GM06990 (cell line): ENCODE results near the gene MCL1.

Experiments used
- DNase-seq: peaks from one replicate; pipeline ENCODE4 v3.0.0-alpha.2; 2011; ENCODE audit not compliant: insufficient read length; ENCODE audit errors: extremely low read depth
- H3K27me3 ChIP-seq: replicated peaks from 2 replicates; pipeline ENCODE4 v1.6.0; 2011; ENCODE audit warnings: low read length; ENCODE audit not compliant: control insufficient read depth, insufficient read depth
- H3K36me3 ChIP-seq: 2 replicates; pipeline ENCODE4 v1.5.1; 2011; ENCODE audit warnings: low read length; ENCODE audit not compliant: control insufficient read depth, insufficient read depth
- H3K4me3 ChIP-seq: replicated peaks from 2 replicates; pipeline ENCODE4 v1.5.1; 2011; ENCODE audit warnings: low read depth, mild to moderate bottlenecking, control low read depth, low read length
- TF ChIP-seq, protein P1 (sequence below): IDR thresholded peaks from 2 replicates; pipeline ENCODE4 v1.5.1; 2011; ENCODE audit warnings: low read length, control low read depth, mild to moderate bottlenecking, inconsistent platforms; ENCODE audit not compliant: insufficient read depth, poor library complexity, severe bottlenecking

MCL1 gene

DNA sequence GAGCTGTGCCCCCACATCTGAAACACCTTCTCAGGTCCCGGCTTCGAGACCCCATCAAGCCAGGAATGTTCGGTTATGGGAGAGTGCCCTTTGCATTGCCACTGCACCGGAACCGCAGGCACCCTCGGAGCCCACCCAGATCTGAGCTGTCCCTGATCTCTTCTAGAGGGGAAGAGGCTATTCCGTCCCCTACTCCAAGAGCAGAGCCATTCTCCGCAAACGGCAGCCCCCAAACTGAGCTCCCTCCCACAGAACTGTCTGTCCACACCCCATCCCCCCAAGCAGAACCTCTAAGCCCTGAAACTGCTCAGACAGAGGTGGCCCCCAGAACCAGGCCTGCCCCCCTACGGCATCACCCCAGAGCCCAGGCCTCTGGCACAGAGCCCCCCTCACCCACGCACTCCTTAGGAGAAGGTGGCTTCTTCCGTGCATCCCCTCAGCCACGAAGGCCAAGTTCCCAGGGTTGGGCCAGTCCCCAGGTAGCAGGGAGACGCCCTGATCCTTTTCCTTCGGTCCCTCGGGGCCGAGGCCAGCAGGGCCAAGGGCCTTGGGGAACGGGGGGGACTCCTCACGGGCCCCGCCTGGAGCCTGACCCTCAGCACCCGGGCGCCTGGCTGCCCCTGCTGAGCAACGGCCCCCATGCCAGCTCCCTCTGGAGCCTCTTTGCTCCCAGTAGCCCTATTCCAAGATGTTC, 25.9 kb downstream of the MCL1 start:
- Histone ChIP-seq H3K36me3 (no peaks in the 10 kb centered on the region), H3K4me3 (no peak overlapping the region), H3K27me3 (no peaks in the 10 kb centered on the region; the same call in 1 of the 2 replicates)
- TF ChIP-seq, protein P1, sequence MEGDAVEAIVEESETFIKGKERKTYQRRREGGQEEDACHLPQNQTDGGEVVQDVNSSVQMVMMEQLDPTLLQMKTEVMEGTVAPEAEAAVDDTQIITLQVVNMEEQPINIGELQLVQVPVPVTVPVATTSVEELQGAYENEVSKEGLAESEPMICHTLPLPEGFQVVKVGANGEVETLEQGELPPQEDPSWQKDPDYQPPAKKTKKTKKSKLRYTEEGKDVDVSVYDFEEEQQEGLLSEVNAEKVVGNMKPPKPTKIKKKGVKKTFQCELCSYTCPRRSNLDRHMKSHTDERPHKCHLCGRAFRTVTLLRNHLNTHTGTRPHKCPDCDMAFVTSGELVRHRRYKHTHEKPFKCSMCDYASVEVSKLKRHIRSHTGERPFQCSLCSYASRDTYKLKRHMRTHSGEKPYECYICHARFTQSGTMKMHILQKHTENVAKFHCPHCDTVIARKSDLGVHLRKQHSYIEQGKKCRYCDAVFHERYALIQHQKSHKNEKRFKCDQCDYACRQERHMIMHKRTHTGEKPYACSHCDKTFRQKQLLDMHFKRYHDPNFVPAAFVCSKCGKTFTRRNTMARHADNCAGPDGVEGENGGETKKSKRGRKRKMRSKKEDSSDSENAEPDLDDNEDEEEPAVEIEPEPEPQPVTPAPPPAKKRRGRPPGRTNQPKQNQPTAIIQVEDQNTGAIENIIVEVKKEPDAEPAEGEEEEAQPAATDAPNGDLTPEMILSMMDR = no peak
- DNase-seq = no peak

DNA sequence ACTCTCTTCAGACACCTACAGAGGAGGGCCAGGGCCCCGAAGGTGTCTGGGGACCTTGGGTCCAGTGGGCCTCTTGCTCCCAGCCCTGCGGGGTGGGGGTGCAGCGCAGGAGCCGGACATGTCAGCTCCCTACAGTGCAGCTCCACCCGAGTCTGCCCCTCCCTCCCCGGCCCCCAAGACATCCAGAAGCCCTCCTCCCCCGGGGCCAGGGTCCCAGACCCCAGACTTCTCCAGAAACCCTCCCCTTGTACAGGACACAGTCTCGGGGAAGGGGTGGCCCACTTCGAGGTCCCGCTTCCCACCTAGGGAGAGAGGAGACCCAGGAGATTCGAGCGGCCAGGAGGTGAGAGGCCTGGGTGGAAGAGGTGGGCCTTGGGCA, 26.5 kb downstream of the MCL1 start:
- TF ChIP-seq, protein P1 = no peak
- no peak for DNase-seq
- Histone ChIP-seq H3K27me3 (no peaks in the 10 kb centered on the region; the same call in 1 of the 2 replicates), H3K4me3 (no peak overlapping the region), H3K36me3 (no peaks in the 10 kb centered on the region)

DNA sequence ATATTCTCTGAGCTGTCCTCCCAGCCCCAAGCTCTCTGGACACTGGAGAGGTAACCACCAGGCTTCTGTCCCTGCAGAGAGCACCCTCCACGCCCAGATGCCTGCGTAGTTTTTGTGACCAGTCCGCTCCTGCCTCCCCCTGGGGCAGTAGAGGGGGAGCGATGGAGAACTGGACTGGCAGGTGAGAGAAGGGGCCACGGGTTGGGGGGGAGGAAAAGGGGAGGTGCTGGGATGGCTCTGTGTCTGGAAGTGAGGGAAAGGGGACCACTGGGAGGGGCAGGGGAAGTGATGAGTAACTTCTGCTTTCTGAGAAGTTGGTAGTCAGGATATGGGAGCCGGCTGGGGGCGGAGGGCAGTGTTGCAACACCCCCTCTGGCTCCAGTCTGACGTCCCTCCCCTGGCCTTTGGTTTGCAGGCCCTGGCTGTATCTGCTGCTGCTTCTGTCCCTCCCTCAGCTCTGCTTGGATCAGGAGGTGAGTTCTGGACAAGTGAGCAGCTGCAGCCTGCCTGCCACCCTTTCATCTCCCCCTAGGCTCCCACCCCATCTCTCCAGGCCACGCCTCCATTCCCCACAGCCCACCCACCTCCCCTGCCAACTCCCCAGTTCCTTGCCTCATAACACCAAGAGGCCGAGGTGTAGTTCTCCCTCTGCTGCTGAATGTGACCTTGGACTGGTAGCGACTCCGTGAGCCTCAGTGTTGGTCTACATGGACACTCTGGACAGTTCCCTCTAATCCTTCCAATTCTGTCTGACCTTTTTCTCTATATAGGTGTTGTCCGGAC, 27.1 kb downstream of the MCL1 start:
- TF ChIP-seq, protein P1 = no peak
- H3K36me3 ChIP-seq = no peaks in the 10 kb centered on the region
- DNase-seq = no peak
- H3K4me3 ChIP-seq = no peak overlapping the region
- H3K27me3 ChIP-seq = no peaks in the 10 kb centered on the region; the same call in 1 of the 2 replicates

DNA sequence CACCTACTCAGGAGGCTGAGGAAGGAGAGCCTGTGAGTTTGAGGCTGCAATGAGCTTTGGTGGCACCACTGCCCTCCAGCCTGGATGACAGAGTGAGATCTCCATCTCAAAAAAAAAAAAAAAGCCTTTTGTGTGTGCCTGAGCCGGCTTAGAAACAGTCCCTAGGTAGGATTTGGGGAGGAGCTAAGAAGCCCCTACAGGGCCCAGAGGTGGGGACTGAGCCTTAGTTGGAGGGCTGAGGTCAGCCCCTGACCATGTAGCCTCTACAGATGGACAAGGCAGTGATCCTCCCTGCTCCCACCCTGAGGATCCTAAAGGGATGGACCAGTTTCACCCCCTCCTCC, 27.7 kb downstream of the MCL1 start:
- TF ChIP-seq, protein P1 = no peak
- no peak overlapping the region for H3K4me3 ChIP-seq
- no peaks in the 10 kb centered on the region for H3K36me3 ChIP-seq
- H3K27me3 ChIP-seq = no peaks in the 10 kb centered on the region; the same call in 1 of the 2 replicates
- DNase-seq = no peak

DNA sequence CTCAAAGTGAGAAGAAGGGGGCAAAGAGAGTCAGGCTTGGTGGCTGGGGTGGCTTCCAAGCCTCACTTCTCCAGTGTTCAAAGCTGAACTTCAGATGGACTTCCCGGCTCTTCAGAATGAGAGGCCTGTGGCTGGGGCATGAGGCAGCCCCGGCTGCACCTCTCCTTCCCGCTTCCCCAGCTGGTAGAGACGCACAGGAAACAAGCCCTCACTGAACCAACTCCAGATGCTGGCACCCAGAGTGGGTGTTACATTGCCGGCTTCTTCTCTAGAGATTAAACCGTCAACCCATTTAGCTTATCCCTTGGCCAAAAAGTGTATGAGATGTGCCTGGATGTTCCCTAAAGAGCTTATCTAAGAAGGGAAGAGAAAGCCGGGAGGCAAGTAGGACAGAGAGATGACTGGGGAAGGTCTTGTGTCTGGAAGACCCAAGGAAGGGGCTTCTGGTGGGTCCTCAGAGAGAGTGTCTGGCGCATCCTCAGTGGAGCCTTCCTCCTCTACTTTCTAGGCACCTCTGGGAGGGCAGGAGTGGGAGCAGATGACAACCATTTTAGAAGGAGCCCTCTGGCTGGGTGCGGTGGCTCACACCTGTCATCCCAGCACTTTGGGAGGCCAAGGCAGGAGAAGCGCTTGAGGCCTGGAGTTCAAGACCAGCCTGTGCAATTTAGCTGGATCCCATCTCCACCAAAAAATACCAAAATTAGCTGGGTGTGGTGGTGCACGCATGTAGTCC, 28.2 kb downstream of the MCL1 start:
- DNase-seq = no peak
- Histone ChIP-seq H3K27me3 (no peaks in the 10 kb centered on the region; the same call in 1 of the 2 replicates), H3K4me3 (no peak overlapping the region), H3K36me3 (no peaks in the 10 kb centered on the region)
- TF ChIP-seq, protein P1 = no peak
